Activated CD8-positive, alpha-beta memory T cell treated with anti-CD3 and anti-CD28 coated beads, Interleukin-2, amount 10 ng/mL, durations not matched to agents 7 days and 5 days (primary cell): ENCODE data around the gene CARMIL1. TPM values are rescaled to one million over a fixed set of nuclear protein-coding genes. Genes with fewer than 3 reads are reported as not detected.

Experiments
- ATAC-seq: fragments of 150-1000 bp; cut with Tn5 transposase; one replicate; pipeline ENCODE4 v1.10.0; 2021; ENCODE audit warnings: moderate library complexity
- CTCF ChIA-PET: fragments of 350-600 bp; sonication (Branson Sonifier 250); formaldehyde crosslinking; loops from one replicate; lab custom pipeline; 2021; ENCODE audit warnings: antibody characterized with exemption; lab: Charles Lee
- DNase-seq: peaks from one replicate; pipeline ENCODE4 v3.0.0-alpha.2; 2020
- H3K27ac Mint-ChIP-seq: one replicate; pipeline ENCODE4 v1.8.0; 2021; ENCODE audit warnings: mild to moderate bottlenecking, mixed read lengths
- H3K27me3 Mint-ChIP-seq: one replicate; pipeline ENCODE4 v1.8.0; 2021; ENCODE audit warnings: mixed read lengths
- H3K36me3 Mint-ChIP-seq: one replicate; pipeline ENCODE4 v1.8.0; 2021; ENCODE audit warnings: mild to moderate bottlenecking, mixed read lengths
- H3K4me1 Mint-ChIP-seq: one replicate; pipeline ENCODE4 v1.8.0; 2021; ENCODE audit warnings: mixed read lengths
- H3K4me3 Mint-ChIP-seq: one replicate; pipeline ENCODE4 v1.8.0; 2021; ENCODE audit warnings: mild to moderate bottlenecking, moderate library complexity, mixed read lengths
- H3K9me3 Mint-ChIP-seq: one replicate; pipeline ENCODE4 v1.8.0; 2022; ENCODE audit warnings: low read depth, mixed read lengths
- total RNA-seq, 2 experiments: library from RNA; stranded (reverse); gene quantifications; one replicate each; pipeline ENCODE4 v1.2.3, GENCODE V29; 2021

Gene CARMIL1
- total RNA-seq, 2 experiments from 2014 or later: 3.4 to 3.8 TPM

GRCh38 chr6:25334793-25335192 is 55.6 kb downstream of the CARMIL1 start:
- ATAC-seq (no peak), DNase-seq (no peak)
- Mint-ChIP-seq H3K9me3 (no peaks in the 10 kb centered on the region), H3K4me3 (no peak overlapping the region), H3K27me3 (peaks cover 6% of the 10 kb centered on the region), H3K27ac (no peak overlapping the region), H3K36me3 (no peaks in the 10 kb centered on the region), H3K4me1 (no peaks in the 10 kb centered on the region)
- CTCF ChIA-PET: no interaction called here

- H3K27me3 Mint-ChIP-seq: peaks cover 4% of the 10 kb centered on the region
- no peaks in the 10 kb centered on the region for H3K36me3 Mint-ChIP-seq
- no peak overlapping the region for H3K4me3 Mint-ChIP-seq
- H3K9me3 Mint-ChIP-seq: no peaks in the 10 kb centered on the region
- no peaks in the 10 kb centered on the region for H3K4me1 Mint-ChIP-seq
- ATAC-seq (no peak), DNase-seq (no peak)
- CTCF ChIA-PET: interaction anchor here (1.2 kb wide), 1 partner anchor 12 kb away, joined by 3 read pairs; no protein-coding TSS in a partner anchor
- no peak overlapping the region for H3K27ac Mint-ChIP-seq
Observed at GRCh38 chr6:25336996-25337395, 57.8 kb downstream of the CARMIL1 start.

DNA sequence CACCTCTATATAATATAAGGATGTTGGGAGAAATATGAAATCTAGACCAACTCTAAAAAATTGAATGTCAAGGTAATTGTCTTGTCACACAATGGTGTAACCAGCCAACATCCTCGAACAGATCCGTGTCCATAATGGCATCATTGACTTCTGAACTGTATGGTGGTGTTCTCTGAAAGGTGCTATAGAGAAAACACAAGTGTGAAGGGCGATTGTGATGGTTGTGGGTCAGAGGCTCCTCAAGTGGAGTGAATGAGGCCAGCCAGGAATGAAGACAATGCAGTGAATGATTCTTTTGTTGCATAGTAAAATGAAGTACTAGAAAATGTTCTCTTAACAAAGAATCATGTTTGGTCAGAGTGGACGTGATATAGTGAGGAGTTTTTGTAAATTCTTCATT is 58.3 kb downstream of the CARMIL1 start:
- ATAC-seq (no peak), DNase-seq (no peak)
- H3K27ac Mint-ChIP-seq: no peak overlapping the region

DNA sequence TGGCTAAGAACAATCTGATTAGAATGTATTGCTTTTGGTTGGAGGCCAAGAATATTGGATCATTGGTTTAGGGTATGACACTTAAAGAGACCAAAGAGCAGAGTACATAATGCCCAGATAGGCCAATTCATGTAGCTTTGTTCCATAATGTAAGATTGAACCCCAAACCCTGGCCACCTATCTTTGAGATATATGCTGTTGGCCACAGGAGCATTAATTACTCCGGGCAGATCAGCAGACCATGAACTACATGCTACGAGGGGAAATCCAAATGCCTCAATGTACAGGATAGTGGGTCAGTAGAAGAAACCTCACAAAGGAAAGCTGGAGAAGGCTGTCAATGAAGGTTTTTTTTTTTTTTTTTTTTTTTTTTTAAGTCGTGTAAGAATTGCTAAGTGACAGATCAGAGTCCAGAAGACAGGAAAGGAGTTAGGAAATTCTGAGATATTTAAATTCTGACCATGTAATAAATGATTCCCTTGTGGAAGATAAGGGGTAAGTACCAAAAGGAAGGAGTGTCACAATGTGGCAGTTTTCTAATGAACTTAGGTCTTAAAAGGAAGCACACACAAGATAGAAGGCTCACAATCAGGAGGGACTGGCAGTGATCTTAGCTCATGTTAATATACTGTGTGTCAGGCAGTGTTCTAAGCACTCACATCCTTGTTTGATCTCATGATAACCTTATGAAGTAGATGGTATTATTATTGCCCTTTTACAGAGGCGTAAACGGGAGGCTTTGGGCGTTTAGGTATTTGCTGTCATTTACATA is 61.4 kb downstream of the CARMIL1 start:
- H3K27me3 Mint-ChIP-seq: no peaks in the 10 kb centered on the region
- no peaks in the 10 kb centered on the region for H3K9me3 Mint-ChIP-seq
- DNase-seq (no peak), ATAC-seq (no peak)
- H3K4me3 Mint-ChIP-seq: no peak overlapping the region
- CTCF ChIA-PET: interaction anchor here (0.7 to 1.5 kb wide), 4 partner anchors 13 to 149 kb away, joined by 3 to 5 read pairs (median 4); no protein-coding TSS in a partner anchor
- H3K4me1 Mint-ChIP-seq: no peaks in the 10 kb centered on the region
- no peaks in the 10 kb centered on the region for H3K36me3 Mint-ChIP-seq
- H3K27ac Mint-ChIP-seq: no peak overlapping the region

More for the DNA sequence above, 58.3 kb downstream of the CARMIL1 start:
- Mint-ChIP-seq H3K9me3 (no peaks in the 10 kb centered on the region), H3K4me3 (no peak overlapping the region), H3K4me1 (no peaks in the 10 kb centered on the region), H3K27me3 (peaks cover under 1% of the 10 kb centered on the region), H3K36me3 (no peaks in the 10 kb centered on the region)
- CTCF ChIA-PET: no interaction called here

- H3K4me1 Mint-ChIP-seq: no peaks in the 10 kb centered on the region
- ATAC-seq (no peak), DNase-seq (no peak)
- H3K27ac Mint-ChIP-seq: no peak overlapping the region
- no peak overlapping the region for H3K4me3 Mint-ChIP-seq
- no peaks in the 10 kb centered on the region for H3K36me3 Mint-ChIP-seq
- no peaks in the 10 kb centered on the region for H3K9me3 Mint-ChIP-seq
- H3K27me3 Mint-ChIP-seq: no peaks in the 10 kb centered on the region
- CTCF ChIA-PET: interaction anchor here (1.3 to 1.5 kb wide), 2 partner anchors 13 to 144 kb away, joined by 4 to 5 read pairs; no protein-coding TSS in a partner anchor
Observed at GRCh38 chr6:25341203-25341552, 62.0 kb downstream of the CARMIL1 start.

- Mint-ChIP-seq H3K4me1 (no peaks in the 10 kb centered on the region), H3K9me3 (no peaks in the 10 kb centered on the region), H3K27ac (no peak overlapping the region), H3K36me3 (no peaks in the 10 kb centered on the region), H3K4me3 (no peak overlapping the region), H3K27me3 (no peaks in the 10 kb centered on the region)
- no peak for DNase-seq
- no peak for ATAC-seq
- CTCF ChIA-PET: interaction anchor here (0.7 to 0.9 kb wide), 2 partner anchors 28 to 149 kb away, joined by 3 to 4 read pairs; no protein-coding TSS in a partner anchor
Observed at GRCh38 chr6:25341923-25342619, 62.9 kb downstream of the CARMIL1 start.

DNA sequence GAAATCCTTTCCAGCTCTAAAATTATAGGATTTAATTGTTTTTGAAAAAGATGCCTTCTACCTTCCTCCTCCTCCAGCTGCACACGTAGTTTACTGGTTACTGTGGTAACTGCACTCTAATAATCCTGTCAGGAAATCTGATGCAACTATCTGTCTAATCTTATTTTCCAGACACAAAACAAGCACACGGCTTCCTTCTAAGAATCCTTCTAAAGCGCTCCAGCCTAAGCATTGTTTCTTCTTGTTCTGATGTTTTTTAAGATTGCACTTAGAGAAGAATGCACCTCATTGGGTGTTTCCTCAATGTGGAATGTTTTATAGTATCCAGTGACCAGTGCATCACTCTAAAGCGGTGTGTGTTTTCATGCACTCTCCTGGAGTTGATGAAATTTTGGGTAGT is 63.6 kb downstream of the CARMIL1 start:
- no peaks in the 10 kb centered on the region for H3K36me3 Mint-ChIP-seq
- ATAC-seq (no peak), DNase-seq (no peak)
- H3K27ac Mint-ChIP-seq: no peak overlapping the region
- H3K9me3 Mint-ChIP-seq: no peaks in the 10 kb centered on the region
- H3K27me3 Mint-ChIP-seq: no peaks in the 10 kb centered on the region
- no peak overlapping the region for H3K4me3 Mint-ChIP-seq
- CTCF ChIA-PET: interaction anchor here (0.9 kb wide), 1 partner anchor 148 kb away, joined by 3 read pairs; no protein-coding TSS in a partner anchor
- peaks cover 2% of the 10 kb centered on the region for H3K4me1 Mint-ChIP-seq

DNA sequence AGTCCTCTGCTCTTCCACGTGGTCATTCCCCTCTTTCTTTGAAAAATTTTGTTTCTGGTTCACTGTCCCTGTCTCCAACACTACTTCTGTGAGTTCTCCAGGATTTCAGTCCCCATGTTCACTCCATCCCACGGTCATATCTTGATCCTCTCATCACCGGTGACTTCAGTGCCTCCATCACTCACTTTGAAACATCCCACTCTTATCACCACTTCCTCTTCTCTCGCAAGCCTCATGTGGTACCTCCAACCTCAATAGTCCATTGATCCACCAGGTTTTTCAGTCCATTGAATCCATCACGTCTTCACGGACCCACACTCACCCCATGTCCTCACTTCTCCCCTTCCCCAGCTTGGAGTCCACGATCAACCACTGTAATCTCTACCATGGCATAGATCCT is 64.8 kb downstream of the CARMIL1 start:
- H3K27ac Mint-ChIP-seq: no peak overlapping the region
- no peaks in the 10 kb centered on the region for H3K27me3 Mint-ChIP-seq
- no peaks in the 10 kb centered on the region for H3K36me3 Mint-ChIP-seq
- DNase-seq: no peak
- CTCF ChIA-PET: no interaction called here
- no peak overlapping the region for H3K4me3 Mint-ChIP-seq
- H3K9me3 Mint-ChIP-seq: no peaks in the 10 kb centered on the region
- H3K4me1 Mint-ChIP-seq: peaks cover 2% of the 10 kb centered on the region
- ATAC-seq: no peak

- no peak for ATAC-seq
- Mint-ChIP-seq H3K4me1 (peaks cover 2% of the 10 kb centered on the region), H3K27me3 (no peaks in the 10 kb centered on the region), H3K36me3 (no peaks in the 10 kb centered on the region), H3K9me3 (no peaks in the 10 kb centered on the region), H3K4me3 (no peak overlapping the region), H3K27ac (no peak overlapping the region)
- no peak for DNase-seq
- CTCF ChIA-PET: no interaction called here
Observed at GRCh38 chr6:25344827-25345226, 65.7 kb downstream of the CARMIL1 start.

DNA sequence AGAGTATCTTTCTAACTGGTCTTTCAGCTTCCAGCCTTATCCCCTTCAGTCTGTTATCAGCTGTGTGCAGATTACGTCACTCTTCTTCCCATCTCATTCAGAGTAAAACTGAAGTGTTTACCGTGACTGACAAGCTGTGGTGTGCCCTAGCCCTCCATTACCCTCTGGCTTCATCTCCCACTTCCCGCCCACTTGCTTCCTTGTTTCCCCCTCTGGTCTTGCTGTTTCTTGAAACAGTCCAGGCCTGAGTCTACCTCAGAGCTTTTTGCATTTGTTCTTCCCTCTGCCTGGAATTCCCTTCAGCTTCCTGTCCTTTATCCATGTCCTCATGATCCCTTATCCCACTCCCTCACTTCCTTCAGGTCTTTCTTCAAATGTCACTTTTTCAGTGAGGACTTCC is 66.9 kb downstream of the CARMIL1 start:
- DNase-seq (no peak), ATAC-seq (no peak)
- CTCF ChIA-PET: interaction anchor here (1.3 to 1.4 kb wide), 2 partner anchors 57 to 144 kb away, joined by 3 read pairs; no protein-coding TSS in a partner anchor
- Mint-ChIP-seq H3K4me1 (peaks cover 2% of the 10 kb centered on the region), H3K9me3 (no peaks in the 10 kb centered on the region), H3K36me3 (no peaks in the 10 kb centered on the region), H3K27ac (no peak overlapping the region), H3K27me3 (no peaks in the 10 kb centered on the region), H3K4me3 (no peak overlapping the region)

GRCh38 chr6:25350573-25350972 is 71.4 kb downstream of the CARMIL1 start:
- Mint-ChIP-seq H3K4me1 (peaks cover 4% of the 10 kb centered on the region), H3K4me3 (no peak overlapping the region), H3K27ac (no peak overlapping the region), H3K36me3 (no peaks in the 10 kb centered on the region), H3K9me3 (no peaks in the 10 kb centered on the region), H3K27me3 (no peaks in the 10 kb centered on the region)
- DNase-seq: no peak
- CTCF ChIA-PET: no interaction called here
- ATAC-seq: no peak

DNA sequence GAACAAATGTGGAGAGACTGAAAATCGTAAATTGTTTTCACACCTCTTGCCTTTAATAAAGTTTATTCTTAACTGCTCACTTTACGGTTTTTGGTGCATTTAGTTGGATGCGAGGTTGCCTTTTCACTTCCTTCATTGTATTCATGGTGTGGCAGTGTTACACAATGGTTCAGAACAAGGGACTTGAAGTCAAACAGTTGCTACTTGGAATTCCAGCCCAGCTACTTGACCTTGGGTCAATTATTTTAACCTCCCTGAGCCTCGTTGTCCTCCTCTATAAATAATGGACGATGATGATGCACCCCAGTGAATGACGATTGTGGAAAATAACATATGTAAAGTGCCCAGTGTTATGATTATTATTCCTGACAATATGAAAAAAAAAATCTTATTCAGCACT is 72.3 kb downstream of the CARMIL1 start:
- H3K27ac Mint-ChIP-seq: no peak overlapping the region
- H3K36me3 Mint-ChIP-seq: no peaks in the 10 kb centered on the region
- H3K4me1 Mint-ChIP-seq: peaks cover 4% of the 10 kb centered on the region
- H3K27me3 Mint-ChIP-seq: no peaks in the 10 kb centered on the region
- H3K4me3 Mint-ChIP-seq: no peak overlapping the region
- no peak for DNase-seq
- no peak for ATAC-seq
- CTCF ChIA-PET: no interaction called here
- H3K9me3 Mint-ChIP-seq: no peaks in the 10 kb centered on the region

DNA sequence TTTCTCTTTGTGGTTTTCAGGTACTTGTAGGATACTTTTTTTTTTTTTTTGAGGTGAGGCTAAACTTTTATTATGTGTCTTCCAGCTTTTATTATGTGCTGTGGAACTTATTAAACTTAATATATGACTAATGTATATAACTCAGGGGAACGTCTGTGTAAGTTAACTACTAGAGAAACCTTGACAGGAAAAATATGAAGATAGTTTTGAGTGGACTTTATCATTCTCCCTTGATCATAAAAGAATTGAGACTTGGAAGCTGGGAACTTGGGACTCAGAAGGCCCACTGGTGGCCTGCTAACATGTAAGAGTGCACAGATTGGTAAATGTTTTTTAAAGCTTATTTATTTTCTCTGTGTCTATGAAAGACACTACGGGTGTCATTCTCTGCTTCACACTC is 73.1 kb downstream of the CARMIL1 start:
- Mint-ChIP-seq H3K4me1 (peaks cover 4% of the 10 kb centered on the region), H3K27ac (no peak overlapping the region), H3K4me3 (no peak overlapping the region), H3K9me3 (no peaks in the 10 kb centered on the region), H3K36me3 (no peaks in the 10 kb centered on the region), H3K27me3 (no peaks in the 10 kb centered on the region)
- DNase-seq (no peak), ATAC-seq (no peak)
- CTCF ChIA-PET: no interaction called here
